KBM-7 (cell line): ENCODE measurements around the gene MS4A4E.
"Not testable (repeated sequence)": the region's sequence is repeated elsewhere in the genome, so short reads cannot be mapped to it uniquely, and the experiment has no call there.

Experiments
- DNase-seq: peaks from one replicate; pipeline ENCODE4 v3.0.0-alpha.2; 2015
- in situ Hi-C: fragments of 300-500 bp; cut with MboI; formaldehyde crosslinking; loops from 2 replicates; pipeline ENCODE4 v1.14.3; 2020; ENCODE audit warnings: low sequenced_read_pairs, low pct_unique_long_range_greater_than_20kb, mixed read lengths

MS4A4E gene

GRCh38 chr11:60242740-60243239 is at the start of gene MS4A4E:
Gene MS4A4E, minus strand, starts transcription at chr11:60243137. Its CDS starts 13,082 bp downstream, at chr11:60230055.
- peak; percentile 69 for DNase-seq
- in situ Hi-C loops: no loop called here

GRCh38 chr11:60292145-60292544 is 49.2 kb upstream of the MS4A4E start:
- in situ Hi-C loops: no loop called here
- DNase-seq: no peak

- in situ Hi-C loops: no loop called here
Measured at GRCh38 chr11:60288531-60288930, 45.6 kb upstream of the MS4A4E start.

GRCh38 chr11:60285411-60286126 is 42.6 kb upstream of the MS4A4E start:
- DNase-seq, in situ Hi-C loops: not testable (repeated sequence)

More at GRCh38 chr11:60288531-60288930, 45.6 kb upstream of the MS4A4E start:
- no peak for DNase-seq

GRCh38 chr11:60282286-60282685 is 39.3 kb upstream of the MS4A4E start:
- in situ Hi-C loops: no loop called here
- no peak for DNase-seq

GRCh38 chr11:60281485-60281884 is 38.5 kb upstream of the MS4A4E start:
- in situ Hi-C loops: no loop called here
- no peak for DNase-seq

GRCh38 chr11:60280412-60280811 is 37.5 kb upstream of the MS4A4E start, which contains the start of gene MS4A4A:
Gene MS4A4A, plus strand, starts transcription at chr11:60280666. Its CDS starts 10 bp downstream, at chr11:60280676.
- in situ Hi-C loops: no loop called here
- peak; percentile 93 for DNase-seq

- no peak for DNase-seq
- in situ Hi-C loops: no loop called here
Measured at GRCh38 chr11:60274416-60274815, 31.5 kb upstream of the MS4A4E start.

GRCh38 chr11:60265373-60266214 is 22.7 kb upstream of the MS4A4E start:
- in situ Hi-C loops: no loop called here

GRCh38 chr11:60264644-60265043 is 21.7 kb upstream of the MS4A4E start:
- no peak for DNase-seq
- in situ Hi-C loops: no loop called here

More at GRCh38 chr11:60265373-60266214, 22.7 kb upstream of the MS4A4E start:
- peak; percentile 82 for DNase-seq

GRCh38 chr11:60263402-60263801 is 20.5 kb upstream of the MS4A4E start:
- in situ Hi-C loops: no loop called here
- peak; percentile 57 for DNase-seq

- in situ Hi-C loops: no loop called here
Measured at GRCh38 chr11:60261014-60261413, 18.1 kb upstream of the MS4A4E start.

GRCh38 chr11:60257956-60258722 is 15.2 kb upstream of the MS4A4E start:
- DNase-seq: no peak
- in situ Hi-C loops: no loop called here

More at GRCh38 chr11:60261014-60261413, 18.1 kb upstream of the MS4A4E start:
- DNase-seq: no peak

GRCh38 chr11:60252213-60253108 is 9.5 kb upstream of the MS4A4E start:
- in situ Hi-C loops: no loop called here
- DNase-seq: no peak

GRCh38 chr11:60251485-60252212 is 8.7 kb upstream of the MS4A4E start:
- in situ Hi-C loops: no loop called here
- DNase-seq: peak; percentile 86

- DNase-seq: no peak
- in situ Hi-C loops: no loop called here
Measured at GRCh38 chr11:60241786-60242185, 1.2 kb downstream of the MS4A4E start.

- in situ Hi-C loops: no loop called here
- no peak for DNase-seq
Measured at GRCh38 chr11:60240662-60241061, 2.3 kb downstream of the MS4A4E start.

GRCh38 chr11:60235321-60235720 is 7.6 kb downstream of the MS4A4E start:
- no peak for DNase-seq

More at GRCh38 chr11:60235321-60235720, 7.6 kb downstream of the MS4A4E start:
- in situ Hi-C loops: no loop called here
